Measurements from ENCODE around the gene TRIM32.

TRIM32 gene

GRCh38 chr9:116750510-116750909 is 63.4 kb downstream of the TRIM32 start:
- FAIRE-seq, result no peak

More at GRCh38 chr9:116750510-116750909, 63.4 kb downstream of the TRIM32 start:
- DNase-seq (ENCODE audit: insufficient read length, low spot score), result no peak
